PFSK-1 (cell line): ENCODE measurements around the gene PLD2.

ENCODE experiments used
- POLR2AphosphoS5 ChIP-seq: IDR thresholded peaks from 2 replicates; pipeline ENCODE4 v1.6.1; 2012; ENCODE audit warnings: low read depth, mild to moderate bottlenecking, control low read depth, low read length, moderate library complexity
- REST ChIP-seq, 2 experiments: IDR thresholded peaks; 2 replicates each; pipeline versions ENCODE4 v1.6.1 to v1.8.0; 2011 to 2012; ENCODE audit warnings: low read depth in 2 of 2, low read length in 2 of 2, control low read depth in 1 of 2, inconsistent platforms in 1 of 2, mild to moderate bottlenecking in 1 of 2, moderate library complexity in 1 of 2; ENCODE audit not compliant: insufficient read depth in 1 of 2
- SIN3A ChIP-seq: IDR thresholded peaks from 2 replicates; pipeline ENCODE4 v1.6.1; 2012; ENCODE audit warnings: mild to moderate bottlenecking, low read length, moderate library complexity, borderline replicate concordance; ENCODE audit not compliant: insufficient read depth

GRCh38 chr17:4808378-4808767 is 1.4 kb downstream of the PLD2 start:
- TF ChIP-seq POLR2AphosphoS5 (no peak), REST (IDR thresholded peaks at IDR 0.05; ENCODE audit: insufficient read depth in 1 of 2, low read depth in 2 of 2, low read length in 2 of 2) (peak; percentile 58 to 81; a peak in 3 of 4 replicates), SIN3A (no peak)
